Neural cell (in vitro differentiated cells): ENCODE measurements around the gene ZNF474. TPM values are rescaled to one million over a fixed set of nuclear protein-coding genes. Genes with fewer than 3 reads are reported as not detected.

Source experiments
- H2AFZ ChIP-seq: fragments of 200-600, 300-800 bp; sonication (generic), shearing (Covaris generic); 2 replicates; pipeline ENCODE4 v1.6.0; 2014; ENCODE audit warnings: low read depth, mild to moderate bottlenecking, antibody characterized with exemption, low read length, moderate library complexity
- H3F3A ChIP-seq: fragments of 200-600 bp; shearing (Covaris generic); 2 replicates; pipeline ENCODE4 v1.6.1; 2016; ENCODE audit warnings: mild to moderate bottlenecking, moderate library complexity, mixed read lengths, antibody characterized with exemption, low read length; ENCODE audit not compliant: insufficient read depth, poor library complexity, severe bottlenecking
- H3K27ac ChIP-seq: fragments of 200-600, 300-800 bp; sonication (generic), shearing (Covaris generic); 2 replicates; pipeline ENCODE4 v1.5.1; 2014; ENCODE audit warnings: mild to moderate bottlenecking, low read length, moderate library complexity
- H3K27me3 ChIP-seq: fragments of 300-800, 200-600 bp; sonication (generic), shearing (Covaris generic); 2 replicates; pipeline ENCODE4 v1.6.0; 2014; ENCODE audit warnings: mild to moderate bottlenecking, low read depth, low read length, moderate library complexity; ENCODE audit not compliant: insufficient read depth
- H3K36me3 ChIP-seq: fragments of 300-800, 200-600 bp; sonication (generic), shearing (Covaris generic); 2 replicates; pipeline ENCODE4 v1.5.1; 2014; ENCODE audit warnings: mild to moderate bottlenecking, antibody characterized with exemption, low read length, moderate library complexity; ENCODE audit not compliant: insufficient read depth
- H3K4me2 ChIP-seq: fragments of 300-800, 200-600 bp; sonication (generic), shearing (Covaris generic); 2 replicates; pipeline ENCODE4 v1.6.0; 2014; ENCODE audit warnings: mild to moderate bottlenecking, low read length
- H3K4me3 ChIP-seq: fragments of 300-800, 200-600 bp; sonication (generic), shearing (Covaris generic); 2 replicates; pipeline ENCODE4 v1.5.1; 2014; ENCODE audit warnings: mild to moderate bottlenecking, low read length, moderate library complexity
- H3K79me2 ChIP-seq: fragments of 200-600 bp; shearing (Covaris generic); replicated peaks from 2 replicates; pipeline ENCODE4 v1.6.0; 2014; ENCODE audit warnings: mild to moderate bottlenecking, low read length, moderate library complexity; ENCODE audit not compliant: insufficient read depth
- H3K9ac ChIP-seq: fragments of 300-800, 200-600 bp; sonication (generic), shearing (Covaris generic); 2 replicates; pipeline ENCODE4 v1.6.1; 2016; ENCODE audit warnings: mild to moderate bottlenecking, low read length, mixed read lengths
- H3K9me2 ChIP-seq: fragments of 200-600 bp; shearing (Covaris generic); 2 replicates; pipeline ENCODE4 v1.6.1; 2016; ENCODE audit warnings: mild to moderate bottlenecking, low read length, mixed read lengths; ENCODE audit not compliant: insufficient read depth
- H3K9me3 ChIP-seq: fragments of 200-600, 300-800 bp; sonication (generic), shearing (Covaris generic); 2 replicates; pipeline ENCODE4 v1.6.1; 2016; ENCODE audit warnings: mild to moderate bottlenecking, mixed run types, low read length, moderate library complexity, mixed read lengths
- H4K20me1 ChIP-seq: fragments of 200-600 bp; shearing (Covaris generic); 2 replicates; pipeline ENCODE4 v1.6.1; 2016; ENCODE audit warnings: mild to moderate bottlenecking, mixed run types; ENCODE audit not compliant: insufficient read depth
- CTCF ChIP-seq: fragments of 450-650 bp; IDR thresholded peaks from 2 replicates; pipeline ENCODE4 v1.5.1; 2014; ENCODE audit warnings: antibody characterized with exemption, mild to moderate bottlenecking, moderate library complexity; ENCODE audit not compliant: poor library complexity, severe bottlenecking
- EP300 ChIP-seq: fragments of 450-650 bp; conservative IDR thresholded peaks from 2 replicates; pipeline ENCODE4 v1.6.1; 2014; ENCODE audit warnings: antibody characterized with exemption, mild to moderate bottlenecking, moderate library complexity; ENCODE audit not compliant: poor library complexity, severe bottlenecking
- EZH2 ChIP-seq: fragments of 200-600, 300-800 bp; shearing (Covaris generic), sonication (generic); IDR thresholded peaks from 2 replicates; pipeline ENCODE4 v1.6.1; 2014; ENCODE audit warnings: antibody characterized with exemption, low read length, borderline replicate concordance, mild to moderate bottlenecking; ENCODE audit not compliant: insufficient read depth, poor library complexity, severe bottlenecking
- MXI1 ChIP-seq: fragments of 450-650 bp; conservative IDR thresholded peaks from 2 replicates; pipeline ENCODE4 v1.6.1; 2014; ENCODE audit warnings: antibody characterized with exemption, mild to moderate bottlenecking; ENCODE audit not compliant: poor library complexity, severe bottlenecking
- POLR2AphosphoS5 ChIP-seq: IDR thresholded peaks from 2 replicates; pipeline ENCODE4 v1.6.1; 2012
- RAD21 ChIP-seq: fragments of 450-650 bp; conservative IDR thresholded peaks from 2 replicates; pipeline ENCODE4 v1.6.1; 2014; ENCODE audit warnings: antibody characterized with exemption, mild to moderate bottlenecking, moderate library complexity
- REST ChIP-seq: IDR thresholded peaks from 2 replicates; pipeline ENCODE4 v1.6.1; 2012; ENCODE audit warnings: borderline replicate concordance
- SMC3 ChIP-seq: fragments of 450-650 bp; conservative IDR thresholded peaks from 2 replicates; pipeline ENCODE4 v1.6.1; 2014; ENCODE audit warnings: antibody characterized with exemption, mild to moderate bottlenecking, moderate library complexity; ENCODE audit not compliant: poor library complexity
- TAF1 ChIP-seq: IDR thresholded peaks from 2 replicates; pipeline ENCODE4 v1.6.1; 2012; ENCODE audit warnings: low read depth
- polyA plus RNA-seq: library from polyadenylated mRNA; depleted of rRNA; stranded (reverse); fragments of >200 nt; gene quantifications from 2 replicates; pipeline ENCODE4 v1.2.3, GENCODE V29; 2014

ZNF474 gene
- polyA plus RNA-seq, 1 donor from 2014 or later = not detected

- Histone ChIP-seq H3F3A (no peaks in the 10 kb centered on the region), H3K9ac (no peak overlapping the region), H3K79me2 (no peaks in the 10 kb centered on the region), H3K27ac (no peak overlapping the region), H3K9me3 (no peaks in the 10 kb centered on the region), H2AFZ (no peak overlapping the region), H3K4me2 (no peak overlapping the region), H3K36me3 (no peaks in the 10 kb centered on the region), H4K20me1 (no peaks in the 10 kb centered on the region), H3K27me3 (no peaks in the 10 kb centered on the region), H3K4me3 (no peak overlapping the region), H3K9me2 (no peaks in the 10 kb centered on the region)
- TF ChIP-seq TAF1 = no peak
- TF ChIP-seq SMC3 = no peak
- TF ChIP-seq EP300 = no peak
- no peak for TF ChIP-seq POLR2AphosphoS5
- no peak for TF ChIP-seq REST
- no peak for TF ChIP-seq MXI1
- no peak for TF ChIP-seq CTCF
- no peak for TF ChIP-seq RAD21
- no peak for TF ChIP-seq EZH2
These were observed 71.5 kb downstream of the ZNF474 start for GRCh38 chr5:122200865-122201264.

GRCh38 chr5:122201365-122201764 is 72.0 kb downstream of the ZNF474 start:
- Histone ChIP-seq H3K9ac (no peak overlapping the region), H3K4me2 (no peak overlapping the region), H3F3A (no peaks in the 10 kb centered on the region), H3K79me2 (no peaks in the 10 kb centered on the region), H2AFZ (no peak overlapping the region), H3K27ac (no peak overlapping the region), H4K20me1 (no peaks in the 10 kb centered on the region), H3K27me3 (no peaks in the 10 kb centered on the region), H3K4me3 (no peak overlapping the region), H3K36me3 (no peaks in the 10 kb centered on the region), H3K9me3 (no peaks in the 10 kb centered on the region), H3K9me2 (no peaks in the 10 kb centered on the region)
- TF ChIP-seq EZH2 (no peak), SMC3 (no peak)

- no peaks in the 10 kb centered on the region for H4K20me1 ChIP-seq
- no peaks in the 10 kb centered on the region for H3K27me3 ChIP-seq
- H3K36me3 ChIP-seq = no peaks in the 10 kb centered on the region
- no peak for TF ChIP-seq REST
- TF ChIP-seq EP300 = no peak
- TF ChIP-seq RAD21 = no peak
- no peak for TF ChIP-seq EZH2
- TF ChIP-seq TAF1 = no peak
- TF ChIP-seq POLR2AphosphoS5 = no peak
- no peak for TF ChIP-seq MXI1
- TF ChIP-seq CTCF = no peak
- no peak for TF ChIP-seq SMC3
- no peak overlapping the region for H3K4me3 ChIP-seq
- no peaks in the 10 kb centered on the region for H3F3A ChIP-seq
- H3K9me2 ChIP-seq = no peaks in the 10 kb centered on the region
- H3K27ac ChIP-seq = no peak overlapping the region
- no peak overlapping the region for H3K4me2 ChIP-seq
- H2AFZ ChIP-seq = no peak overlapping the region
- H3K79me2 ChIP-seq = no peaks in the 10 kb centered on the region
- no peaks in the 10 kb centered on the region for H3K9me3 ChIP-seq
- no peak overlapping the region for H3K9ac ChIP-seq
These were observed 73.6 kb downstream of the ZNF474 start for GRCh38 chr5:122202952-122203351.
